Dendritic cell treated with granulocyte-macrophage colony-stimulating factor and Interleukin-4, amounts not matched to agents 40 ng/mL and 50 ng/mL, for 4 days (primary cell): Measurements from ENCODE around the gene SLC6A16.
"Not testable (repeated sequence)": the region's sequence is repeated elsewhere in the genome, so short reads cannot be mapped to it uniquely, and the experiment has no call there.

Source experiments
- H3K27ac Mint-ChIP-seq: one replicate; pipeline ENCODE4 v1.8.0; 2022; ENCODE audit warnings: mild to moderate bottlenecking, mixed read lengths
- H3K27me3 Mint-ChIP-seq: one replicate; pipeline ENCODE4 v1.8.0; 2022; ENCODE audit warnings: mild to moderate bottlenecking, mixed read lengths
- H3K36me3 Mint-ChIP-seq: one replicate; pipeline ENCODE4 v1.8.0; 2022; ENCODE audit warnings: low read depth, mixed read lengths
- H3K4me1 Mint-ChIP-seq: one replicate; pipeline ENCODE4 v1.8.0; 2022; ENCODE audit warnings: low read depth, mixed read lengths
- H3K4me3 Mint-ChIP-seq: one replicate; pipeline ENCODE4 v1.8.0; 2022; ENCODE audit warnings: mild to moderate bottlenecking, moderate library complexity, mixed read lengths
- H3K9me3 Mint-ChIP-seq: one replicate; pipeline ENCODE4 v1.8.0; 2022; ENCODE audit warnings: mixed read lengths
- intact Hi-C: fragments of 100-400 bp; cut with micrococcal nuclease; formaldehyde crosslinking; loops from one replicate; pipeline ENCODE4 v1.15.0; 2022

SLC6A16 gene

GRCh38 chr19:49338691-49339300, 13.8 kb upstream of the SLC6A16 start:
- H3K36me3 Mint-ChIP-seq: peaks cover 48% of the 10 kb centered on the region
- intact Hi-C loops: no loop called here
- H3K27ac Mint-ChIP-seq: no peak overlapping the region
- no peaks in the 10 kb centered on the region for H3K27me3 Mint-ChIP-seq
- H3K4me3 Mint-ChIP-seq: no peak overlapping the region
- H3K4me1 Mint-ChIP-seq: peaks cover 61% of the 10 kb centered on the region
- H3K9me3 Mint-ChIP-seq: no peaks in the 10 kb centered on the region

- H3K36me3 Mint-ChIP-seq: peaks cover 48% of the 10 kb centered on the region
- intact Hi-C loops: no loop called here
Observed at GRCh38 chr19:49338023-49338677, 13.2 kb upstream of the SLC6A16 start.

GRCh38 chr19:49337267-49338022, 12.5 kb upstream of the SLC6A16 start:
- Mint-ChIP-seq H3K27ac (peak overlapping the region; percentile 11), H3K4me3 (no peak overlapping the region)
- intact Hi-C loops: no loop called here

More at GRCh38 chr19:49338023-49338677, 13.2 kb upstream of the SLC6A16 start:
- Mint-ChIP-seq H3K4me1 (peaks cover 68% of the 10 kb centered on the region), H3K27me3 (no peaks in the 10 kb centered on the region), H3K27ac (no peak overlapping the region), H3K9me3 (no peaks in the 10 kb centered on the region), H3K4me3 (no peak overlapping the region)

GRCh38 chr19:49336482-49337266, 11.7 kb upstream of the SLC6A16 start:
- H3K4me1 Mint-ChIP-seq: peaks cover 81% of the 10 kb centered on the region
- H3K4me3 Mint-ChIP-seq: peak overlapping the region; percentile 54
- H3K9me3 Mint-ChIP-seq: no peaks in the 10 kb centered on the region
- intact Hi-C loops: no loop called here
- no peaks in the 10 kb centered on the region for H3K27me3 Mint-ChIP-seq
- peak overlapping the region; percentile 95 for H3K27ac Mint-ChIP-seq
- H3K36me3 Mint-ChIP-seq: peaks cover 48% of the 10 kb centered on the region

More at GRCh38 chr19:49337267-49338022, 12.5 kb upstream of the SLC6A16 start:
- no peaks in the 10 kb centered on the region for H3K27me3 Mint-ChIP-seq
- peaks cover 74% of the 10 kb centered on the region for H3K4me1 Mint-ChIP-seq
- no peaks in the 10 kb centered on the region for H3K9me3 Mint-ChIP-seq
- H3K36me3 Mint-ChIP-seq: peaks cover 48% of the 10 kb centered on the region

DNA sequence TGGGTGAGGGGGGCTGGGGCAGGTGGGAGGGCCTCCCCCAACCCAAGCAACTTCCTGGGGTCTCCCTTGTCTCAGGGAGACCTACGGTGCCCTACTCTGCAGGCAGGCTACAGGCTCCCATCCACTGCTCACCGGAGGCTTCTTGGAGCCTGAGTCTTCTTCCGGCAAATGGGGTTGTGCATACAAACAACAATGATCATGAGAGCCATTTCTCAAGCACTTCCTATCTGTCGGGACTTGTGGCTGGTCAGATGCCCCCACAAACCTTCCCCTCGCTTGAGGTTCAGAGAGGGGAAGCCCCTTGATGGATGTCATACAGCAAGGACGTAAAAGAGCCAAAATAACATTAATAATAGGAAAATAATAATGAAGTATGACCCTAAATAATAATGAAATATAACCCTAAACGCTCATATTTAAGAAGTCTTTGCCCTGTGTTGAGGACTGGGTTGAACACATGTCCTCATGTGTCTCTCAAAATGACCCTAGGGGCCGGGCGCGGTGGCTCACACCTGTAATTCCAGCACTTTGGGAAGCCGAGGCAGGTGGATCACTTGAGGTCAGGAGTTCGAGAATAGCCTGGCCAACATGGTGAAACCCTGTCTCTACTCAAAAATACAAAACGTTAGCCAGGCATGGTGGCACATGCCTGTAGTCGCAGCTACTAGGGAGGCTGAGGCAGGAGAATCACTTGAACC, 10.9 kb upstream of the SLC6A16 start:
- intact Hi-C loops: no loop called here
- no peaks in the 10 kb centered on the region for H3K9me3 Mint-ChIP-seq
- H3K27ac Mint-ChIP-seq: peak overlapping the region; percentile 95
- peaks cover 48% of the 10 kb centered on the region for H3K36me3 Mint-ChIP-seq
- H3K4me3 Mint-ChIP-seq: peak overlapping the region; percentile 93
- H3K4me1 Mint-ChIP-seq: peaks cover 81% of the 10 kb centered on the region
- no peaks in the 10 kb centered on the region for H3K27me3 Mint-ChIP-seq

GRCh38 chr19:49335071-49335783, 10.2 kb upstream of the SLC6A16 start, which contains the start of gene CD37:
Gene CD37, plus strand, starts transcription at chr19:49335406. Its CDS starts 135 bp downstream, at chr19:49335541.
- intact Hi-C loops: no loop called here
- peaks cover 80% of the 10 kb centered on the region for H3K4me1 Mint-ChIP-seq
- peak within 1 kb of the TSS; percentile 93 for H3K4me3 Mint-ChIP-seq
- no peaks in the 10 kb centered on the region for H3K9me3 Mint-ChIP-seq
- H3K36me3 Mint-ChIP-seq: peaks cover 43% of the 10 kb centered on the region
- H3K27ac Mint-ChIP-seq: peak within 1 kb of the TSS; percentile 95
- no peaks in the 10 kb centered on the region for H3K27me3 Mint-ChIP-seq

DNA sequence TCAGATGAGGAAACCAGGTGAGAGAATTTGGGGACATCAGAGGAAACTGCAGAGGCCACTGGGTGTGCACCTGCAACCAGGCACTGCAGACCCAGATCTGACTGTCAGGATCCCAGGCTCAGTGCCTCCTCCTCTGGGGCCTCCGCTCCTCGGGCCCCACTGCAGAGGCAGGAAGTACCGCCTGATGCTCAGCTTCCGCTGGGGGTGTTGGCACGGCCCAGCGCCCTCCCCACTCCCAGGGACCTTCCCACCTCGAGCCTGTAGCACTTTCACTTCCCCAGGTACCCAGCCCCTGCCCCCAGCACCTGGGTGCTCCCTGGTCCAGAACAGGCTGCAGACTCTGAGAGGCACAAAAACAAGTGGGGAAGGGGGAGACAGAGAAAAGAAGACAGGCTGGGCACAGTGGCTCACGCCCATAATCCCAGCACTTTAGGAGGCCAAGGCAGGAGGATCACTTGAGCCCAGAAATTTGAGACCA, 8.9 kb upstream of the SLC6A16 start:
- peaks cover 29% of the 10 kb centered on the region for H3K36me3 Mint-ChIP-seq
- no peaks in the 10 kb centered on the region for H3K9me3 Mint-ChIP-seq
- H3K4me3 Mint-ChIP-seq: peak overlapping the region; percentile 1
- intact Hi-C loops: no loop called here
- peak overlapping the region; percentile 50 for H3K27ac Mint-ChIP-seq
- H3K4me1 Mint-ChIP-seq: peaks cover 77% of the 10 kb centered on the region
- no peaks in the 10 kb centered on the region for H3K27me3 Mint-ChIP-seq

- H3K27ac Mint-ChIP-seq: peak overlapping the region; percentile 50
- intact Hi-C loops: no loop called here
- peak overlapping the region; percentile 1 for H3K4me3 Mint-ChIP-seq
- H3K36me3 Mint-ChIP-seq: peaks cover 24% of the 10 kb centered on the region
- no peaks in the 10 kb centered on the region for H3K9me3 Mint-ChIP-seq
- peaks cover 73% of the 10 kb centered on the region for H3K4me1 Mint-ChIP-seq
- no peaks in the 10 kb centered on the region for H3K27me3 Mint-ChIP-seq
Observed at GRCh38 chr19:49333418-49333805, 8.4 kb upstream of the SLC6A16 start.

- intact Hi-C loops: not testable (repeated sequence)
- peaks cover 19% of the 10 kb centered on the region for H3K36me3 Mint-ChIP-seq
Observed at GRCh38 chr19:49332691-49333417, 7.9 kb upstream of the SLC6A16 start.

DNA sequence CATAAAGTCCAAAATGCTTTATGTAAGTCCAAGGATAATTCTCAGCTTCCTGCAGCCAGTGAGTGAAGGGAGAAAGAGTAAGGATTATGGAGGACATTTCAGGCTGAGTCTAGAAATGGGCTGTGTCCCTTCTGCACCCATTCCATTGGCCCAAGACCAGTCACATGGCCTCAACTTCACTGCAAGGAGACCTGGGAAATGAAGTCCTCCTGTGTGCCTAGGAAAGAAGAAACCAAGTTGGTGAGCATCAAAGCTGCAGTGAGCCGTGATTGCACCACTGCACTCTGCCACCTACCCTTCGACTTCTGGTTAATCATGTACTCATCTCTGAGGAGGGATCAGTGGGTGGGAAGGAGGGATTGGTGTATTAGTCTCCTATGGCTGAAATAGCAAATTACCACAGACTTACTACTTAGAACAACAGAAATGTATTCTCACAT, 6.6 kb upstream of the SLC6A16 start:
- Mint-ChIP-seq H3K4me1 (peaks cover 65% of the 10 kb centered on the region), H3K27ac (no peak overlapping the region), H3K4me3 (no peak overlapping the region), H3K36me3 (peaks cover 7% of the 10 kb centered on the region), H3K27me3 (no peaks in the 10 kb centered on the region), H3K9me3 (no peaks in the 10 kb centered on the region)
- intact Hi-C loops: no loop called here

More at GRCh38 chr19:49332691-49333417, 7.9 kb upstream of the SLC6A16 start:
- H3K4me3 Mint-ChIP-seq, H3K27me3 Mint-ChIP-seq, H3K9me3 Mint-ChIP-seq: not testable (repeated sequence)
- Mint-ChIP-seq H3K4me1 (peaks cover 71% of the 10 kb centered on the region), H3K27ac (peak overlapping the region; percentile 50)

DNA sequence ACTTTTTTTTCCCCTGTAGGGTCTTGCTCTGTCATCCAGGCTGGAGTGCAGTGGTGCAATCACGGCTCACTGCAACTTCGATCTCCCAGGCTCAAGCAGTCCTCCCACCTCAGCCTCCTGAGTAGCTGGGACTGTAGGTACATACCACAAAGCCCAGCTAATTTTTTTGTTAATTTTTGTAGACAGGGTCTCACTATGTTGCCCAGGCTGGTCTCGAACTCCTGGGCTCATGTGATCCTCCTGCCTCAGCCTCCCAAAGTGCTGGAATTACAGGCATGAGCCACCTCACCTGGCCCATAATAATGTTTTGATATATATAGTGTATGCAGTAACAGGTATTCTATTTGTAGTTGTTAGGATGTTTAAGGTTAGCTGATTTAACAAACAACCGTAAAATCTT, 6.2 kb upstream of the SLC6A16 start:
- H3K9me3 Mint-ChIP-seq, intact Hi-C loops, H3K27ac Mint-ChIP-seq, H3K4me3 Mint-ChIP-seq, H3K27me3 Mint-ChIP-seq, H3K36me3 Mint-ChIP-seq: not testable (repeated sequence)
- peaks cover 64% of the 10 kb centered on the region for H3K4me1 Mint-ChIP-seq

DNA sequence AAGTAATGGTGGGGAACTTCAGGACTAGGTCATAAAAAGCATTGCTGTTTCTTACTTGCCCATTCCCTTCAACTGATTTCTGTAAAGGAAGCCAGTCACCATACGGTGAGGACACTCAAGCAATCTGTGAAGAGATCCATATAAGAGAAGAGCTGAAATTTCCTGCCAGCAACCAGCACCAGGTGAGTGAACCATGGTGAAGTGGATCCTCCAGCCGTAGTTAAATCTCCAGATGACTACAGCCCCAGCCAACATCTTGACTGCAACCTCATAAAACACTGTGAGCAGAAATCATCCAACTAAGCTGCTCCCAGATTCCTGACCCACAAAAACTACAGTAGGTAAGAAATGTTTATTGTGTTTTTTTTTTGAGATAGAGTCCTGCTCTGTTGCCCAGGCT, 3.8 kb upstream of the SLC6A16 start:
- Mint-ChIP-seq H3K27me3 (no peaks in the 10 kb centered on the region), H3K9me3 (peaks cover under 1% of the 10 kb centered on the region), H3K4me3 (no peak overlapping the region), H3K36me3 (no peaks in the 10 kb centered on the region), H3K27ac (no peak overlapping the region), H3K4me1 (peaks cover 47% of the 10 kb centered on the region)
- intact Hi-C loops: no loop called here
